Measurements from ENCODE around the gene AMBRA1. TPM values are rescaled to one million over a fixed set of nuclear protein-coding genes. Genes with fewer than 3 reads are reported as not detected.

AMBRA1 gene
- total RNA-seq, 1 experiment from 2014 or later = 15.8 TPM

DNA sequence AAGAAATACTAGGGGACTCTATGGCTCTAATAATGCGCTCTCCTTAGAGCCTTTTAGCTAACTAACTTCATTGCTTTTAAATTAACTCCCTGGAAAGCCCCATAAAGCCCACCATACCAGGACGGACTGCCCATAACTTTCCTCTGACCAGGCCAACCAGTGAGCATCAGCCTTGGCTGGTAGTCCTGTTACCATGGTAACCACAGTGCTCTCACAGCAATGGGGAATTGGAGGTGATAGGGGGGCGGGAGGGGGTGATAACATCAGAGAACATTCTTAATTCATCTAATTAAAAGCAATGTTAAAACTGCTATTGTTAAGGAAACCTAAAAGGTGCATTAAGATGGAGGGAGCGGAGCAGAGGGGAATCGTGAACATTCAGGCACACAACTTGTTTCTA lies 175.1 kb downstream of the AMBRA1 start:
- H3K9me3 ChIP-seq (ENCODE audit: low read length) = no peaks in the 10 kb centered on the region
- H3K9me2 ChIP-seq (replicated peaks; ENCODE audit: low read length) = no peaks in the 10 kb centered on the region
- no peak overlapping the region for H3K27ac ChIP-seq (ENCODE audit: low read length)
- ChIA-PET CTCF (no interaction called here), POLR2A (ENCODE audit: unreplicated experiment) (no interaction called here)
- intact Hi-C loops (cut with micrococcal nuclease) = no loop called here
- no peaks in the 10 kb centered on the region for H3K36me3 ChIP-seq (ENCODE audit: low read depth, low read length)
- TF ChIP-seq EZH2 (IDR thresholded peaks at IDR 0.05; ENCODE audit: low read length, unreplicated experiment) (no peak), EZH2phosphoT487 (IDR thresholded peaks at IDR 0.05; ENCODE audit: borderline replicate concordance, low read length) (no peak)
- TF ChIP-seq, protein P1, sequence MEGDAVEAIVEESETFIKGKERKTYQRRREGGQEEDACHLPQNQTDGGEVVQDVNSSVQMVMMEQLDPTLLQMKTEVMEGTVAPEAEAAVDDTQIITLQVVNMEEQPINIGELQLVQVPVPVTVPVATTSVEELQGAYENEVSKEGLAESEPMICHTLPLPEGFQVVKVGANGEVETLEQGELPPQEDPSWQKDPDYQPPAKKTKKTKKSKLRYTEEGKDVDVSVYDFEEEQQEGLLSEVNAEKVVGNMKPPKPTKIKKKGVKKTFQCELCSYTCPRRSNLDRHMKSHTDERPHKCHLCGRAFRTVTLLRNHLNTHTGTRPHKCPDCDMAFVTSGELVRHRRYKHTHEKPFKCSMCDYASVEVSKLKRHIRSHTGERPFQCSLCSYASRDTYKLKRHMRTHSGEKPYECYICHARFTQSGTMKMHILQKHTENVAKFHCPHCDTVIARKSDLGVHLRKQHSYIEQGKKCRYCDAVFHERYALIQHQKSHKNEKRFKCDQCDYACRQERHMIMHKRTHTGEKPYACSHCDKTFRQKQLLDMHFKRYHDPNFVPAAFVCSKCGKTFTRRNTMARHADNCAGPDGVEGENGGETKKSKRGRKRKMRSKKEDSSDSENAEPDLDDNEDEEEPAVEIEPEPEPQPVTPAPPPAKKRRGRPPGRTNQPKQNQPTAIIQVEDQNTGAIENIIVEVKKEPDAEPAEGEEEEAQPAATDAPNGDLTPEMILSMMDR (conservative IDR thresholded peaks at IDR 0.05; ENCODE audit: low read depth, low read length) = no peak
- no peak for DNase-seq
- no peak overlapping the region for H3K4me3 ChIP-seq (ENCODE audit: low read length)
- no peak overlapping the region for H3K4me2 ChIP-seq (ENCODE audit: low read length)
- no peak for ATAC-seq
- H3K27me3 ChIP-seq (ENCODE audit: low read length) = no peaks in the 10 kb centered on the region
- no peaks in the 10 kb centered on the region for H3K79me2 ChIP-seq (ENCODE audit: low read length)
- H4K20me1 ChIP-seq (ENCODE audit: low read length) = no peaks in the 10 kb centered on the region
- no peak overlapping the region for H3K9ac ChIP-seq (ENCODE audit: low read length)
- H2AFZ ChIP-seq (ENCODE audit: low read length) = no peak overlapping the region
- no peaks in the 10 kb centered on the region for H3F3A ChIP-seq (ENCODE audit: low read length, unreplicated experiment)
- no TSS peak for BruUV-seq (replicated peaks)
- H3K4me1 ChIP-seq (ENCODE audit: insufficient read depth, low read length) = peaks cover 12% of the 10 kb centered on the region

DNA sequence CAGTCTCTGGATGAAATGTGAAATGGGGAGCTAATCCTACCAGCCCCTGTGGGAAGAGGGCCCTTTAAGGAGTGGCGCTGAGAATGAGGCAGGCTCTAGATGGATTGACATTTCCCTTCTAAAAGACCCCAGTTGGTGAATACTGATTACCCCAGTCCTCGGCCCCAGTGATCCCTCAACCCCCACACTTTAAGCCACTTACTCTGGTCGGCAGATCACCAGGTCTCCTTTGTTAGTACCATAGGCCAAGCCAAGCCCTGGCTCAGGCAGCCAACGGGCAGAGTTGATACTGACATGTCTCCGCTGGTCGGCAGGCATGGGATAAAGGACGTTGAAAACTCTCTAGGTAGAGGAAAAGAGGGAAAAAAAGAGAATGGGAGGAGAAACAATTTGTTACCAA lies 176.1 kb downstream of the AMBRA1 start:
- Histone ChIP-seq H3K4me3 (ENCODE audit: low read length) (no peak overlapping the region), H2AFZ (ENCODE audit: low read length) (no peak overlapping the region), H3K36me3 (ENCODE audit: low read depth, low read length) (no peaks in the 10 kb centered on the region), H3K9me2 (replicated peaks; ENCODE audit: low read length) (no peaks in the 10 kb centered on the region), H3K4me1 (ENCODE audit: insufficient read depth, low read length) (peaks cover 15% of the 10 kb centered on the region), H3K27me3 (ENCODE audit: low read length) (no peaks in the 10 kb centered on the region), H3K27ac (ENCODE audit: low read length) (no peak overlapping the region), H3K79me2 (ENCODE audit: low read length) (no peaks in the 10 kb centered on the region), H3K9me3 (ENCODE audit: low read length) (no peaks in the 10 kb centered on the region), H3K9ac (ENCODE audit: low read length) (no peak overlapping the region), H3K4me2 (ENCODE audit: low read length) (no peak overlapping the region), H3F3A (ENCODE audit: low read length, unreplicated experiment) (no peaks in the 10 kb centered on the region), H4K20me1 (ENCODE audit: low read length) (no peaks in the 10 kb centered on the region)
- ChIA-PET CTCF (no interaction called here), POLR2A (ENCODE audit: unreplicated experiment) (no interaction called here)
- ATAC-seq (no peak), DNase-seq (no peak)
- TF ChIP-seq EZH2phosphoT487 (IDR thresholded peaks at IDR 0.05; ENCODE audit: borderline replicate concordance, low read length) (no peak), EZH2 (IDR thresholded peaks at IDR 0.05; ENCODE audit: low read length, unreplicated experiment) (no peak)
- TF ChIP-seq, protein P1 (conservative IDR thresholded peaks at IDR 0.05; ENCODE audit: low read depth, low read length) = no peak
- no TSS peak for BruUV-seq (replicated peaks)
- intact Hi-C loops (cut with micrococcal nuclease) = no loop called here

DNA sequence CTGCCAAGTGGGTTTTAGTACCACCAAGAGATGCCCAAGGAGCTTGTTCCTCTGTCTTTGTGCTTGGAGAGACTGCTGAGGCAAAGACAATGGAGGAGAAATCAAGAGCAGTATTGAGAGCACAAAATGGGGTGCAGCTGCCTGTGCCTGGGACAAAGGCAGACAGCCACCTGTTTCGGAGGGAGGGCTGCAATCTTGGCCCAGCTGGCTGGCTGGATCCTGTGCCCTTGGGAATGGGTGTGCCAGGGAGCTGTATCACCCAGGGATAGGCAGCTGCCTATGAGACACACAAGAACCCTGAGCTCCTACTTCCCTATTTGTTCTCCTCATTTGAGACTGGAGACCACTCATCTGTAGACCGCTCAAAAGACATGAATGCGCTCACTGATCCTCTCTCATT lies 178.9 kb downstream of the AMBRA1 start:
- DNase-seq = no peak
- Histone ChIP-seq H3K4me2 (ENCODE audit: low read length) (no peak overlapping the region), H2AFZ (ENCODE audit: low read length) (no peak overlapping the region), H3K27ac (ENCODE audit: low read length) (no peak overlapping the region), H3K9me3 (ENCODE audit: low read length) (no peaks in the 10 kb centered on the region), H3K9ac (ENCODE audit: low read length) (no peak overlapping the region), H3K4me3 (ENCODE audit: low read length) (no peak overlapping the region), H3K4me1 (ENCODE audit: insufficient read depth, low read length) (peaks cover 15% of the 10 kb centered on the region), H3K79me2 (ENCODE audit: low read length) (no peaks in the 10 kb centered on the region), H3K36me3 (ENCODE audit: low read depth, low read length) (no peaks in the 10 kb centered on the region), H4K20me1 (ENCODE audit: low read length) (no peaks in the 10 kb centered on the region), H3K27me3 (ENCODE audit: low read length) (no peaks in the 10 kb centered on the region), H3F3A (ENCODE audit: low read length, unreplicated experiment) (no peaks in the 10 kb centered on the region), H3K9me2 (replicated peaks; ENCODE audit: low read length) (no peaks in the 10 kb centered on the region)
- intact Hi-C loops (cut with micrococcal nuclease) = no loop called here
- ChIA-PET CTCF (no interaction called here), POLR2A (ENCODE audit: unreplicated experiment) (no interaction called here)
- no TSS peak for BruUV-seq (replicated peaks)
- no peak for TF ChIP-seq EZH2phosphoT487 (IDR thresholded peaks at IDR 0.05; ENCODE audit: borderline replicate concordance, low read length)
- no peak for TF ChIP-seq EZH2 (IDR thresholded peaks at IDR 0.05; ENCODE audit: low read length, unreplicated experiment)
- TF ChIP-seq, protein P1 (conservative IDR thresholded peaks at IDR 0.05; ENCODE audit: low read depth, low read length) = no peak
- no peak for ATAC-seq
